Keratinocyte (primary cell): ENCODE measurements around the gene SCT. TPM values are rescaled to one million over a fixed set of nuclear protein-coding genes. Genes with fewer than 3 reads are reported as not detected.

Source experiments
- DNase-seq: peaks from one replicate; pipeline ENCODE4 v3.0.0-alpha.2; 2011; ENCODE audit warnings: low read depth, missing footprints, low spot score
- FAIRE-seq: peaks from 2 replicates; lab custom pipeline; 2011; peaks lifted over from hg19 to GRCh38; lab: Jason Lieb, UNC
- H2AFZ ChIP-seq: 2 replicates; pipeline ENCODE4 v1.6.0; 2012; ENCODE audit warnings: low read length, control low read depth, inconsistent platforms; ENCODE audit not compliant: control insufficient read depth
- H3K27ac ChIP-seq: 2 replicates; pipeline ENCODE4 v1.5.1; 2011; ENCODE audit warnings: low read length; ENCODE audit not compliant: control insufficient read depth, insufficient read depth
- H3K27me3 ChIP-seq: 3 replicates; pipeline ENCODE4 v1.6.0; 2011; ENCODE audit warnings: low read length; ENCODE audit not compliant: control insufficient read depth, insufficient read depth; ENCODE audit errors: extremely low read depth
- H3K36me3 ChIP-seq, 2 experiments: 2 replicates in 1 of 2; 3 replicates in 1 of 2; pipeline ENCODE4 v1.5.1; 2011; ENCODE audit warnings: low read length in 2 of 2, mild to moderate bottlenecking in 1 of 2; ENCODE audit not compliant: control insufficient read depth in 2 of 2, insufficient read depth in 2 of 2; ENCODE audit errors: extremely low read depth in 1 of 2
- H3K4me1 ChIP-seq: 3 replicates; pipeline ENCODE4 v1.5.1; 2011; ENCODE audit warnings: low read length; ENCODE audit not compliant: control insufficient read depth, insufficient read depth; ENCODE audit errors: extremely low read depth
- H3K4me2 ChIP-seq: 3 replicates; pipeline ENCODE4 v1.6.0; 2011; ENCODE audit warnings: low read depth, low read length; ENCODE audit not compliant: control insufficient read depth, insufficient read depth; ENCODE audit errors: extremely low read depth
- H3K4me3 ChIP-seq, 3 experiments: fragments of 200-600 bp in 1 of 3; sonication (generic) in 1 of 3; 2 replicates in 2 of 3; 3 replicates in 1 of 3; pipeline ENCODE4 v1.5.1; 2011 to 2016; ENCODE audit warnings: low read length in 3 of 3, mild to moderate bottlenecking in 3 of 3, control low read depth in 2 of 3, inconsistent platforms in 1 of 3, low read depth in 1 of 3, mixed read lengths in 1 of 3, mixed run types in 1 of 3, moderate library complexity in 1 of 3; ENCODE audit not compliant: control insufficient read depth in 2 of 3, insufficient read depth in 2 of 3; ENCODE audit errors: extremely low read depth in 1 of 3
- H3K79me2 ChIP-seq: 2 replicates; pipeline ENCODE4 v1.6.0; 2012; ENCODE audit warnings: low read length; ENCODE audit not compliant: control insufficient read depth, insufficient read depth
- H3K9ac ChIP-seq: 3 replicates; pipeline ENCODE4 v1.6.0; 2011; ENCODE audit warnings: low read length; ENCODE audit not compliant: control insufficient read depth, insufficient read depth; ENCODE audit errors: extremely low read depth
- H3K9me1 ChIP-seq: 3 replicates; pipeline ENCODE4 v1.6.0; 2011; ENCODE audit warnings: low read length; ENCODE audit not compliant: control insufficient read depth, insufficient read depth; ENCODE audit errors: extremely low read depth
- H3K9me3 ChIP-seq: 2 replicates; pipeline ENCODE4 v1.5.1; 2012; ENCODE audit warnings: low read depth, low read length; ENCODE audit not compliant: control insufficient read depth
- H4K20me1 ChIP-seq: 3 replicates; pipeline ENCODE4 v1.6.0; 2011; ENCODE audit warnings: low read length; ENCODE audit not compliant: control insufficient read depth, insufficient read depth; ENCODE audit errors: extremely low read depth
- CTCF ChIP-seq, 3 experiments: IDR thresholded peaks in 1 of 3; conservative IDR thresholded peaks in 1 of 3; optimal IDR thresholded peaks in 1 of 3; 2 replicates in 2 of 3; 3 replicates in 1 of 3; pipeline versions ENCODE3 to v1.5.1; 2011; ENCODE audit warnings: low read length in 3 of 3, mild to moderate bottlenecking in 3 of 3, moderate library complexity in 2 of 3, control low read depth in 1 of 3, inconsistent platforms in 1 of 3; ENCODE audit not compliant: insufficient read depth in 2 of 3; ENCODE audit errors: extremely low read depth in 1 of 3
- EZH2 ChIP-seq: IDR thresholded peaks from one replicate; pipeline ENCODE4 v1.6.1; 2012; ENCODE audit warnings: inconsistent platforms, mild to moderate bottlenecking, low read length, moderate library complexity
- dilution Hi-C: fragments of 300-500 bp; cut with MboI; formaldehyde crosslinking; loops from one replicate; pipeline ENCODE4 v1.7.0; 2020; ENCODE audit warnings: low sequenced_read_pairs; ENCODE audit not compliant: extremely low pct_ligation_motif_present
- polyA plus RNA-seq, 5 experiments: library from polyadenylated mRNA; depleted of rRNA in 3 of 5; stranded (reverse) in 3 of 5; stranded (forward) in 1 of 5; unstranded in 1 of 5; fragments of >200 nt; gene quantifications; 1 replicate in 1 of 5; 2 replicates in 3 of 5; 3 replicates in 1 of 5; pipeline versions ENCODE4 v1.2.1 to v1.2.3, GENCODE V29; 2011 to 2012; ENCODE audit warnings: missing spikeins in 2 of 5, low read depth in 1 of 5, low replicate concordance in 1 of 5

SCT gene
- polyA plus RNA-seq, 1 donor (not counting 4 experiments of a cell fraction or from before 2014, with no cell fraction given): not detected

- H3K27me3 ChIP-seq: peaks cover 28% of the 10 kb centered on the region
- H3K4me3 ChIP-seq: no peak overlapping the region
- no peaks in the 10 kb centered on the region for H3K79me2 ChIP-seq
- FAIRE-seq (no peak), DNase-seq (no peak)
- H3K27ac ChIP-seq: no peak overlapping the region
- no peak overlapping the region for H3K9ac ChIP-seq
- H3K9me3 ChIP-seq: no peaks in the 10 kb centered on the region
- H3K4me1 ChIP-seq: peaks cover 2% of the 10 kb centered on the region
- no peaks in the 10 kb centered on the region for H3K36me3 ChIP-seq
- H4K20me1 ChIP-seq: no peaks in the 10 kb centered on the region
- dilution Hi-C loops: no loop called here
- TF ChIP-seq CTCF (optimal IDR thresholded peaks at IDR 0.05 in 1 of 3, IDR thresholded peaks at IDR 0.05 in 1 of 3, conservative IDR thresholded peaks at IDR 0.05 in 1 of 3; ENCODE audit: extremely low read depth in 1 of 3, insufficient read depth in 2 of 3, low read length in 3 of 3) (no peak), EZH2 (no peak)
- no peak overlapping the region for H3K4me2 ChIP-seq
- H3K9me1 ChIP-seq: no peaks in the 10 kb centered on the region
- no peak overlapping the region for H2AFZ ChIP-seq
These were observed 11.8 kb upstream of the SCT start for GRCh38 chr11:638631-639331.

DNA sequence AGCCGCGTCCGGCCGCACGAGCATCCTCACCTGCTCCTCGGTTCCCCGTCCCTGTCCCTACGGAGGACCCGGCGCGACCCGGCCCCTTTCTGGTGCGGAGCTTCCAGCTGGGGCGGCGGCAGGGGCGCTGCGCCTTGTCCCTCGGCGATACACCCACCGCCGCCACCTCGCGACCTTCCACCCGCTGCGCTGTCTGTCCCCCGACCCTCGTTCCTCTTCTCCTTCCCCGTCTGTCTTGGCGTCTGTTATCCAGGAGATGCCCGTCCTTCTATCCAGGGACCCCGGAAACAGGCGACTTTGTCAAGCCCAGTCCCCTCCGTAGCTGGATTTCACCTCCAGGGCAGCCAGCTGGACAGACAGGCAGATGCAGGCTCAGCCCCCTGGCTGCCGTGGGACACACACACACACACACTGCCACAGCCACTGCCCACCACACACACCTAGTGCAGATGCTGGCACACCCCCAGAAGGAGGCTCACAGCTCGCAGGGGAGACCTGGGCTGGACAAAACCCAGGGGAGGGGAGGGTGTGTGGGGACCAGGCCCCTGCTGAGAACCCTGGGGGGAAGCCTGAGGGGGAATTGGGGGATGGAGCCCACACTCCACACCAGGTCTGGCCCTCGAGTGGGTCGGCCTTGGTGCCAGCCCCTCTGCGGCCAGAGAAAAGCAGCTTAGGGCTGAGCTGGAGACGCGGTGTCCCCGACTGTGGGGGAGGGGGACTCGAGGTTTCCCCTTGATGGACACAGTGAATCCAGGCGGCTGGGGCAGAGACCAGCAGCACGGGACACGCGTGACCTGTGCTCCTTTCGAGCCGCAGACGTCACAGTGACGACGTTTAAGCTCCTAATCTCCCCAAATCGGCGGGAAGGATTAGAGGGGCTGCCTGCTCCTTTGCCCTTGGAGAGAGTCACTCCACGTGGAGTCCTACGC lies 10.9 kb upstream of the SCT start:
- Histone ChIP-seq H4K20me1 (no peaks in the 10 kb centered on the region), H3K4me3 (no peak overlapping the region), H3K4me1 (peaks cover 2% of the 10 kb centered on the region), H2AFZ (no peak overlapping the region), H3K9ac (no peak overlapping the region), H3K36me3 (peaks cover 0 to 1% of the 10 kb centered on the region in 2 experiments), H3K27ac (no peak overlapping the region), H3K9me3 (no peaks in the 10 kb centered on the region), H3K4me2 (no peak overlapping the region), H3K79me2 (no peaks in the 10 kb centered on the region), H3K27me3 (peaks cover 28% of the 10 kb centered on the region), H3K9me1 (no peaks in the 10 kb centered on the region)
- dilution Hi-C loops: no loop called here
- TF ChIP-seq EZH2 (no peak), CTCF (optimal IDR thresholded peaks at IDR 0.05 in 1 of 3, IDR thresholded peaks at IDR 0.05 in 1 of 3, conservative IDR thresholded peaks at IDR 0.05 in 1 of 3; ENCODE audit: extremely low read depth in 1 of 3, insufficient read depth in 2 of 3, low read length in 3 of 3) (no peak)
- DNase-seq (no peak), FAIRE-seq (no peak)
